IPS-15b (cell line): Measurements from ENCODE around the gene DDX4.
"Not testable (repeated sequence)": the region's sequence is repeated elsewhere in the genome, so short reads cannot be mapped to it uniquely, and the experiment has no call there.

ENCODE experiments used
- H3K27me3 ChIP-seq: one replicate; pipeline ENCODE4 v1.6.1; 2013; ENCODE audit warnings: low read length; ENCODE audit not compliant: control insufficient read depth, insufficient read depth
- H3K36me3 ChIP-seq: one replicate; pipeline ENCODE4 v1.6.1; 2013; ENCODE audit warnings: low read length; ENCODE audit not compliant: control insufficient read depth, insufficient read depth
- H3K4me1 ChIP-seq: one replicate; pipeline ENCODE4 v1.6.1; 2013; ENCODE audit warnings: mild to moderate bottlenecking, low read length; ENCODE audit not compliant: control insufficient read depth, insufficient read depth
- H3K4me3 ChIP-seq: one replicate; pipeline ENCODE4 v1.5.1; 2013; ENCODE audit warnings: low read depth, low read length
- H3K9ac ChIP-seq: one replicate; pipeline ENCODE4 v1.6.1; 2013; ENCODE audit warnings: low read depth, mild to moderate bottlenecking, low read length
- H3K9me3 ChIP-seq: one replicate; pipeline ENCODE4 v1.6.1; 2013; ENCODE audit warnings: mild to moderate bottlenecking, low read length; ENCODE audit not compliant: control insufficient read depth, insufficient read depth

DDX4 gene

GRCh38 chr5:55708732-55709131 lies 29.1 kb upstream of the DDX4 start:
- Histone ChIP-seq H3K9me3 (no peaks in the 10 kb centered on the region), H3K36me3 (no peaks in the 10 kb centered on the region), H3K4me3 (no peak overlapping the region), H3K27me3 (no peaks in the 10 kb centered on the region), H3K4me1 (no peaks in the 10 kb centered on the region), H3K9ac (no peak overlapping the region)

DNA sequence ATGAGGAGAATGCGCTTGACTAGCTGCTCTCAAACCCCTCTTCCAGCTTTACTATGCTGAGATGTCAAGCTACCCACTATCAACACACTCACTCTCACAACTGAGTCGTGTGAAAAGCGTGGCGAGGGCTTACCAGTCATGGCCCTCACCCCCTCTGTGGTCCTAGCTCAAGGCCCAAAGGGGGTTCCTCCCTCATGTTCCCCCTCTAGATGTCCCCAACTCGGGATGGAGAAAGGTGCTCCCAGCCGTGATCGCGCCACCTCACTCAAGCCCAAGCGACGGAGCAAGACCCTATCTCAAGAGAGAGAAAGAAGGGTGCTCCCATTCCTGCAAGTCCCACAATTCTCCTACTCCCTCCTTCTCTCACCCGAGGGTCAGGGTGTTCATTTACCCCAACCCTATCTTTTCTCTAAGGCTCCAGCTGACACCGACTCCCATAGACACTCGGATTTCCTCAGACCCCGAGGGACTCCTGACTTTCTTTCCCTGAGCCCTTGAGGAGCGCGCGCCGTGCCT lies 26.3 kb upstream of the DDX4 start:
- no peaks in the 10 kb centered on the region for H3K4me1 ChIP-seq
- no peaks in the 10 kb centered on the region for H3K9me3 ChIP-seq
- peak overlapping the region; percentile 83 for H3K9ac ChIP-seq
- no peaks in the 10 kb centered on the region for H3K27me3 ChIP-seq
- no peaks in the 10 kb centered on the region for H3K36me3 ChIP-seq
- H3K4me3 ChIP-seq, result peak overlapping the region; percentile 99

GRCh38 chr5:55712023-55712859 lies 25.6 kb upstream of the DDX4 start, which contains the start of gene SLC38A9:
SLC38A9 (minus strand) TSS chr5:55712324; CDS start chr5:55697958, 14,366 bp downstream.
- peak within 1 kb of the TSS; percentile 99 for H3K4me3 ChIP-seq
- H3K36me3 ChIP-seq, result no peaks in the 10 kb centered on the region
- peak within 1 kb of the TSS; percentile 83 for H3K9ac ChIP-seq
- H3K9me3 ChIP-seq, result no peaks in the 10 kb centered on the region
- H3K27me3 ChIP-seq, result no peaks in the 10 kb centered on the region
- no peaks in the 10 kb centered on the region for H3K4me1 ChIP-seq

DNA sequence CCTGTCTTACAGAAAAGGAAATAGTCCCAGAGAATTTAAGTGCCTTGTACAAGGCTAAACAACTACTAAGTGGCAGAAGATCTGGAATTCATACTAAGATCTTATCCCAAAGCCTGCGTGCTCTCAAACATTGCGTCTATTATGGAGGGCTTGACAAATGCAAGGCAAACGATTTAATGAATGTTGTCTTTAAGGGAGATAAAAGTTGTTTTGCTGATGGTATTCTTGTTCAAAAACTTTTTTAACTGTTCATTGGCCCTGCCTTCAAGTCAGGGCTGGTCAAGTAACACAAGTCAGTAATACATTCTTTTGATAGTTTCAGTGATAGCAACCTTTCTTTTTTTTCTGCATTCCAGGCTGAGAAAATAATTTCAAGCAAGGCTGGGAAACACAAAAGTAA lies 24.0 kb upstream of the DDX4 start:
- no peaks in the 10 kb centered on the region for H3K27me3 ChIP-seq
- no peaks in the 10 kb centered on the region for H3K9me3 ChIP-seq
- H3K36me3 ChIP-seq, result no peaks in the 10 kb centered on the region
- no peaks in the 10 kb centered on the region for H3K4me1 ChIP-seq
- H3K4me3 ChIP-seq, result no peak overlapping the region
- no peak overlapping the region for H3K9ac ChIP-seq

GRCh38 chr5:55714339-55714738 lies 23.5 kb upstream of the DDX4 start:
- Histone ChIP-seq H3K4me1 (no peaks in the 10 kb centered on the region), H3K4me3 (no peak overlapping the region), H3K9me3 (no peaks in the 10 kb centered on the region), H3K27me3 (no peaks in the 10 kb centered on the region), H3K9ac (no peak overlapping the region), H3K36me3 (no peaks in the 10 kb centered on the region)

GRCh38 chr5:55714749-55715148 lies 23.1 kb upstream of the DDX4 start:
- Histone ChIP-seq H3K4me1 (no peaks in the 10 kb centered on the region), H3K9me3 (no peaks in the 10 kb centered on the region), H3K36me3 (no peaks in the 10 kb centered on the region), H3K9ac (no peak overlapping the region), H3K4me3 (no peak overlapping the region), H3K27me3 (no peaks in the 10 kb centered on the region)

DNA sequence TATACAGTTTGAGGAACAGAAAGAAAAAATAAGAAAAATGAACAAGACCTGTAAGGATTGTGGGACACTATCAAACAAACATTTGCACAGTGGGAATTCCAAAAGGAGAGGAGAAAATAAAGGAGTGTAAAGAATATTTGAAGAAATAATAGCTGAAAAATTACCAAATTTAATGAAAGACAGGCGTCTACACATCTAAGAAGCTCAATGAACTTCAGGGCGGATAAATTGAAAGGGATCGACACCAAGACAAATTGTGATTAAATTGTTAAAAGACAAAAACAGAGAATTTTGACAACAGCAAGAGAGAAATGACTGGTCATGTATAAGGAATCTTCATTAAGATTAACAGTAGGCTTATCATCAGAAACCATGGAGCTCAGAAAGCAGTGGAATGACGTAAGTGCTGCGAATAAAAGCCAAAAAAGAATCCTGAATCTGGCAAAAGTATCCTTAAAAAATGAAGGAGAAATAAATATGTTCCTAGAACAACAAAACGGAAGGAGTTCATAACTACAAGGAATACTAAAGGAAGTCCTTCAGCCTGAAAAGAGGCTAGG lies 22.3 kb upstream of the DDX4 start:
- Histone ChIP-seq H3K4me3 (no peak overlapping the region), H3K27me3 (no peaks in the 10 kb centered on the region), H3K4me1 (no peaks in the 10 kb centered on the region), H3K9me3 (no peaks in the 10 kb centered on the region), H3K9ac (no peak overlapping the region), H3K36me3 (no peaks in the 10 kb centered on the region)

DNA sequence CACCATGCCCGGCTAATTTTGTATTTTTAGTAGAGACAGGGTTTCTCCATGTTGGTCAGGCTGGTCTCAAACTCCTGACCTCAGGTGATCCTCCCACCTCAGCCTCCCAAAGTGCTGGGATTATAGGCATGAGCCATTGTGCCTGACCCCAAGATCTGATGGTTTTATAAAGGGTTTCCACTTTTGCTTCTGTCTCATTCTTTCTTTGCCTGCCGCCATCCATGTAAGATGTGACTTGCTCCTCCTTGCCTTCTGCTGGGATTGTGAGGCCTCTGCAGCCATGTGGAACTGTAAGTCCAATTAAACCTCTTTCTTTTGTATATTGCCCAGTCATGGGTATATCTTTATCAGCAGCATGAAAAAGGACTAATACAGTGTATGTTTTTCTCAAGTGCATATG lies 18.8 kb upstream of the DDX4 start:
- not testable (repeated sequence) for H3K36me3 ChIP-seq, H3K27me3 ChIP-seq, H3K9me3 ChIP-seq, H3K4me3 ChIP-seq, H3K4me1 ChIP-seq, H3K9ac ChIP-seq

DNA sequence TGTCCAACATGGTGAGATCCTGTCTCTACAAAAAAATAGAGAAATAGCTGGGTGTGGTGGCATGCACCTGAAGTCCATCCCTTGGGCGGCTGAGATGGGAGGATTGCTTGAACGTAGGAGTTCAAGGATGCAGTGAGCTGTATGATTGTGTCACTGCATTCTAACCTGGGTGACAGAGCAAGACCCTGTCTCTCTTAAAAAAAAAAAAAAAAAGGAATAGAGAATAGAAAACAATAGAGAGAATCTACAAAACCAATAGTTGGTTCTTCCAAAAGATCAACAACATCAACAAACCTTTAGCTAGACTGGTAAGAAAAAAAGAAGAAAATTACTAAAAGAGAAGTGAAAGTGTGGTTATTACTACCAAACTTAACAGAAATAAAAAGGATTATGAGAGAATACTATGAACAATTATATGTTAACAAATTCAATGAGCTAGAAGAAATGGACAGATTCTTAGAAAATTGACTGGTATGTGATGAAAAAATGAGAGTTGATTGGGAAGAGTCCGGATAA lies 17.6 kb upstream of the DDX4 start:
- no peaks in the 10 kb centered on the region for H3K9me3 ChIP-seq
- H3K9ac ChIP-seq, result no peak overlapping the region
- no peak overlapping the region for H3K4me3 ChIP-seq

GRCh38 chr5:55724281-55724680 lies 13.6 kb upstream of the DDX4 start:
- Histone ChIP-seq H3K9me3 (no peaks in the 10 kb centered on the region), H3K9ac (no peak overlapping the region), H3K4me3 (no peak overlapping the region), H3K36me3 (no peaks in the 10 kb centered on the region), H3K27me3 (no peaks in the 10 kb centered on the region), H3K4me1 (no peaks in the 10 kb centered on the region)

More for the DNA sequence above, 17.6 kb upstream of the DDX4 start:
- no peaks in the 10 kb centered on the region for H3K4me1 ChIP-seq
- no peaks in the 10 kb centered on the region for H3K27me3 ChIP-seq
- H3K36me3 ChIP-seq, result no peaks in the 10 kb centered on the region

DNA sequence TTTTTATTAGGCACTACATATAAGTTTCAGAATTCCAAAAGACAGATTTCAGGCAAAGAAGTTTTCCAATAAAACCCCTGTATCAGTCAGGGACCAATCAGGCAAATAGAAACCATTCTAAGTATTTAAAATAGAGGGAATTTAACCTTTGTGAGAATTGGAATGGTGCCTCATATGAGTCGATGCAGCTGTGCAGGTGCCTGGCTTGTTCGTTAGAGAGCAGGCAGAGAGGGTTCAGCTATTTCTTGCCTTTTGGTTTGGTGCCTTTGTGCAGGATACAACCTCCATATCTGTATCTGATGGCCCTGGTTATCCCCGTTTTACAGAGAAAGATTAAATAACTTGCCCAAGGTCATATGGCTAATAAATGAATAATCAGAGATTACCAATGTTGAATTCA lies 6.0 kb upstream of the DDX4 start:
- Histone ChIP-seq H3K9me3 (no peaks in the 10 kb centered on the region), H3K36me3 (no peaks in the 10 kb centered on the region), H3K27me3 (no peaks in the 10 kb centered on the region), H3K9ac (no peak overlapping the region), H3K4me1 (no peaks in the 10 kb centered on the region), H3K4me3 (no peak overlapping the region)

GRCh38 chr5:55732585-55732984 lies 5.3 kb upstream of the DDX4 start:
- no peak overlapping the region for H3K9ac ChIP-seq
- H3K27me3 ChIP-seq, result no peaks in the 10 kb centered on the region
- no peaks in the 10 kb centered on the region for H3K9me3 ChIP-seq
- no peak overlapping the region for H3K4me3 ChIP-seq
- no peaks in the 10 kb centered on the region for H3K4me1 ChIP-seq
- H3K36me3 ChIP-seq, result no peaks in the 10 kb centered on the region
